GM12878 (cell line): ENCODE measurements around the gene CD9.

ENCODE experiments used
- ATF3 ChIP-seq: IDR thresholded peaks from 2 replicates; pipeline ENCODE4 v1.6.1; 2011; ENCODE audit warnings: low read depth, mild to moderate bottlenecking, low read length, moderate library complexity, borderline replicate concordance; ENCODE audit errors: extremely low read depth
- CHD4 ChIP-seq: fragments of 200-600 bp; sonication (generic); IDR thresholded peaks from 2 replicates; pipeline ENCODE4 v1.6.1; 2016; ENCODE audit warnings: mild to moderate bottlenecking
- CTCF ChIP-seq, 3 experiments: IDR thresholded peaks in 2 of 3; conservative IDR thresholded peaks in 1 of 3; 2 replicates each; pipeline ENCODE4 v1.5.1; 2011; ENCODE audit warnings: low read depth in 3 of 3, low read length in 3 of 3, mild to moderate bottlenecking in 3 of 3, control low read depth in 2 of 3, moderate library complexity in 2 of 3, inconsistent platforms in 1 of 3, mixed read lengths in 1 of 3; ENCODE audit not compliant: control insufficient read depth in 2 of 3, insufficient read depth in 1 of 3; ENCODE audit errors: extremely low read depth in 1 of 3
- EZH2 ChIP-seq: IDR thresholded peaks from 2 replicates; pipeline ENCODE4 v1.6.1; 2012; ENCODE audit warnings: low read depth, mild to moderate bottlenecking, control low read depth, inconsistent platforms, low read length, borderline replicate concordance; ENCODE audit not compliant: control insufficient read depth
- HCFC1 ChIP-seq: fragments of 150-350 bp; IDR thresholded peaks from 2 replicates; pipeline ENCODE4 v1.6.1; 2014; ENCODE audit warnings: low read length
- MXI1 ChIP-seq: fragments of 150-350 bp; IDR thresholded peaks from 2 replicates; pipeline ENCODE4 v1.6.1; 2011; ENCODE audit warnings: low read depth, mild to moderate bottlenecking, inconsistent platforms, low read length, improper control_type of control experiment
- POLR2A ChIP-seq: IDR thresholded peaks from 2 replicates; pipeline ENCODE4 v1.6.1; 2011; ENCODE audit warnings: low read depth, mild to moderate bottlenecking, low read length
- POLR2AphosphoS2 ChIP-seq: IDR thresholded peaks from 2 replicates; pipeline ENCODE4 v1.6.1; 2011; ENCODE audit warnings: low read depth, mild to moderate bottlenecking, low read length, improper control_type of control experiment, moderate library complexity
- SUPT20H ChIP-seq: IDR thresholded peaks from 2 replicates; pipeline ENCODE4 v1.6.1; 2011; ENCODE audit warnings: low read depth, mild to moderate bottlenecking, low read length, moderate library complexity, borderline replicate concordance; ENCODE audit not compliant: control insufficient read depth

GRCh38 chr12:6154730-6155459 is 45.3 kb upstream of the CD9 start:
- TF ChIP-seq MXI1, result no peak
- TF ChIP-seq POLR2A, result no peak
- TF ChIP-seq ATF3, result no peak
- TF ChIP-seq HCFC1, result no peak
- no peak for TF ChIP-seq SUPT20H
- TF ChIP-seq POLR2AphosphoS2, result no peak
- TF ChIP-seq CHD4, result no peak
- no peak for TF ChIP-seq CTCF (IDR thresholded peaks at IDR 0.05 in 2 of 3, conservative IDR thresholded peaks at IDR 0.05 in 1 of 3; ENCODE audit: control insufficient read depth in 2 of 3, extremely low read depth in 1 of 3, insufficient read depth in 1 of 3, low read depth in 3 of 3, low read length in 3 of 3)
- TF ChIP-seq EZH2, result no peak
